HG03520 (cell line): Measurements from ENCODE around the gene COPZ2.
"Not testable (repeated sequence)": the region's sequence is repeated elsewhere in the genome, so short reads cannot be mapped to it uniquely, and the experiment has no call there.

Experiments used
- ATAC-seq: cut with Tn5 transposase; IDR thresholded peaks from one replicate; pipeline ENCODE4 v1.9.1; 2021; ENCODE audit warnings: mild to moderate bottlenecking, moderate library complexity; ENCODE audit not compliant: unreplicated experiment

The COPZ2 gene

DNA sequence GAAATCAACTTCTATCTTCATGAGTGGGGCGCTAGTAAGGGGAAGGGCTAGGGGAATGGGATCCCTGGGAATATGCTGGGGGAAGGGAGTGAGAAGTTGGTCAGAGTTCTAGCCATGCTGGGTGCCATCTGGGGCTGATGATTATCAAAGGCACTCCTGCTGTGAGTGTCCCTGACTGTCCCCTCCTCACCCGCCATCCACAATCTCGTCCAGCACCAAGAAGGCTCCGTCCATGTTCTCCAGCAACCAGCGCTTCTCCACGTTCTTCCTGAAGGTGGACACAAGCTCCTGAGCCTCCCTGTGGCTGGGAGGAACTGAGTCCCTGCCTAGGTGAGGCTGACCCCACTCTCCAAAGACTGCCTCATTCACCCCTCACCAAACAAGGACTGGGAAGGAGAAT lies 5.6 kb downstream of the COPZ2 start:
- no peak for ATAC-seq

DNA sequence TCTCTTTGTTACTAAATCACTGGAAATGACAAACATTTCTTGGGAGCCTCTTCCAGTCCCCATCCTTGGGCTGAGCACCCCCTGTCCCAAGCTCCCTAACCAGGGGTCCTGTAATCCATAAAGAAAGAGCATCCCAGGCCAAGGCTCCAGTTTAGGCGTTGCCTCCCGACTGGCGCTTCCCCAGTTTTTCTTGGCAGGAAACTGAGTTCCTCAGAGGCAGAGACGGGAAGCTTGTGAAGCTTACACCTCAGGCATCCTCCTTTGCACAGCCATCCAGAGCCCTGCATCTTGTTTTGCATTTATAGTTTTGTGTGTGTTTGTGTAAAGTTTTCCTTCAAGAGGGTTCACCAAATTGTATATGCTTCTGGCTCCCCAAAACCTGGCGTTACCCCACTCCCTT lies 7.1 kb downstream of the COPZ2 start:
- ATAC-seq, result no peak

DNA sequence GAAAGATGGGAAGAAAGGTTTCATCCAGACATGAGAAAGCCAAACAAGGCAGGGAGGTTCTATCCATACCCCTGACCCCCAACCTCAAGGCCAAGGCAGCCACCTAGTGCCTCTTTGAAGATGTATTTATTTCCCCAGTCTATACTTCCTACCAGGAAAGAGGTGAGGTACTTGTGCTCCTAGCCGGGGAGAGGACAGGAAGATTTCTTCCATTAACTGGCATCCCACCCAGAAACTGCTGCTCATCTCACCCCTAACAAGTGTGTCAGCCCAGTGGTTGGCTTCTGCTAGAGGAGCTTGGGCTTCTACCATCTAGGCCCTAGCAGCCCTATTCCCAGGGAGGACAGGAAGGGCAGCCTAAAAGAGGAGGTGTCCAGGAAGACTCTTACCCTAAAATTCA lies 8.9 kb downstream of the COPZ2 start:
- no peak for ATAC-seq

DNA sequence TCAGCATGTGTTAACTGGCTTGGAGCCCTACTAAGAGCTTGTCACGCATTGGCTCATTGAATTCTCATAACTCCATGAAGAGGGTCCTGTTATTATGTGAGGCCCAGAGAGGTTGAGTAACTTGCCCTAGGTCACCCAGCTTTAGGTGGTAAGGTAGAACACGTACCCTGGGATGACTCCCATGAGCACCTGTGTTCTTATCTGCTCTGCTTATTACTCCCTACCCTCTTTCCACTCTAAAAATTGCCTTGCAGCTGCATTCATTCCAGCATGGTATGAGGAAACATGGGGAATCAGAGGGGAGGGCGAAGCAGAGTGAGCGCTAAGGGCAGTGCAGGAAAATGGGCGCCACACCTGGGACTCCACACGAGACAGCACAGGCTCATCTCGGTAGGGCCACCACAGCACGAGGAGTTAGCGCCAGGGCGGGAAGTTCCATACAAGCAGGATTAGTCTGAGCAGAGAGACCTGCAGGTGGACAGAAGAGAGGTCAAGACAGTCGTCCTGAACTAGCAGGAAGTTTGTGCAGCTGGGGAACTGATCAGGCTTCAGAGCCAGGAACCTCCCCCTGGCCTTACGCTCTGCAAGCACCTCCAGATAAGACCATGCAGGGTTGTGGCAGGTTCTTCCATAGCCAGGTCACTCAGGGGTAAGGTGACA lies 10.1 kb downstream of the COPZ2 start:
- no peak for ATAC-seq

DNA sequence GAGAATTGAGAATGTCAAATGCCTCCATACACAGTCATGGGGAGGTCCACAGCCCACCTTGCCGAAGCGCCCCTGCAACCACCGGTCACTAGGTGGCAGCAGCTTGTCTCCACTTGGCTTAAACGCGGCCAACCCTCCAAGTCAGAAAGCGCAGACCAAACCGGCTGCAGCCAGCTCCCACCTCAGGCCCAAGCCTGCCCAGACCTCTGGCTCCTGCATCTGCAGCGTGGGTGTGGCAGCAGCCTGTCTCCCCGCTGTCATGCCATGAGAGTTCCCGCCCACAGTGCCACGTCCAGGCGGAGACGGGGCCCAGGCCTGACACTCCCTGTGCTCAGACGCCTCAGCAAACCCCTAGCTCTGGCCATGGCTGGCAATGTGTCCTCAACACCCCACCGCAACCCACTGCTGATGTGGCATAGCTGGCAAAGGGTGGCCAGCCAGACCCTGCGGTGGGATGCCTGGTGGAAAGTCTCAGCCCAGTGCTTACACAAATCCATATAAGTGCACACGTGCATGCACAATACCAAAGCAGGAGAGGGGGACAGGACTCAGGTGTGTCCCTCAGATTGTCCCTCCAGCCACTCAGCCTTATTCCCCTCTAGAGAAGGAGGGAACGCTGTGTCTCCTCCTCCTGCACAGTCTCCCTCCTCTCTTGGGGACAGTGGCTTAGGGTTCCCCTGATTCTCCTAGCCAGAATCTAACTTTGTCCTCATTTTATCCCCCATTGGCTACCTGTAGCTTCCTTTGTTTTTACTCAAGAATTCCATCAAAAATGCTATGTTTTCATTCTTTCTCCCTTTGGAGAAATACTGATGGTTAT lies 10.9 kb downstream of the COPZ2 start:
- no peak for ATAC-seq

DNA sequence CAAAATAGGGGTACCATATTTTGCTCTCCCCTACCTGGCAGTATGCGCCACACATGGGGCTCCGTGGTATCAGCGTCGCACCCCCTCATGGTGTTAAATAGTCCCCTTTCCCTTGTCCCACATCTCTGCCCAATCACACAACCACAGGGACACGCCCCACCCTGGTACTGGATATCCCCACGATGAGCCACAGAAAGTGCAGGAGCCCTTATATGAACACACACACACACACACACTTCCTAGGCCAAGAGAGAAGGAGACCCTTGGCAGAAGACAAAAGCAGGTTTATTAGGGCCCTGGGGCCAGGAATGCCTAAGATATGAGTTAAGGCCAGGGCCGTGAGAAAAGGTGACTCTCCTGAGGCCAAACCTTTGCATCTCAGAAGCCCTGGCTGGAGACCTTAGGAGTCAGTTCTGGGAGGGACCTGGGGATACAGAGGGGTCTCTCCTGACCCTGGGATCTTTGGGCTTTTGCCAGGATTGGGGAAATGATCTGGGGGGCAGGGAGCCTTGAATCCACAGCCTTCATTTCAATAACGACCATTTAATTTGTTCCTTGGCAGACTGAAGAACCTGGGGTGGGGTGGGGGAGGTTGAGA lies 11.6 kb downstream of the COPZ2 start:
- ATAC-seq, result no peak

DNA sequence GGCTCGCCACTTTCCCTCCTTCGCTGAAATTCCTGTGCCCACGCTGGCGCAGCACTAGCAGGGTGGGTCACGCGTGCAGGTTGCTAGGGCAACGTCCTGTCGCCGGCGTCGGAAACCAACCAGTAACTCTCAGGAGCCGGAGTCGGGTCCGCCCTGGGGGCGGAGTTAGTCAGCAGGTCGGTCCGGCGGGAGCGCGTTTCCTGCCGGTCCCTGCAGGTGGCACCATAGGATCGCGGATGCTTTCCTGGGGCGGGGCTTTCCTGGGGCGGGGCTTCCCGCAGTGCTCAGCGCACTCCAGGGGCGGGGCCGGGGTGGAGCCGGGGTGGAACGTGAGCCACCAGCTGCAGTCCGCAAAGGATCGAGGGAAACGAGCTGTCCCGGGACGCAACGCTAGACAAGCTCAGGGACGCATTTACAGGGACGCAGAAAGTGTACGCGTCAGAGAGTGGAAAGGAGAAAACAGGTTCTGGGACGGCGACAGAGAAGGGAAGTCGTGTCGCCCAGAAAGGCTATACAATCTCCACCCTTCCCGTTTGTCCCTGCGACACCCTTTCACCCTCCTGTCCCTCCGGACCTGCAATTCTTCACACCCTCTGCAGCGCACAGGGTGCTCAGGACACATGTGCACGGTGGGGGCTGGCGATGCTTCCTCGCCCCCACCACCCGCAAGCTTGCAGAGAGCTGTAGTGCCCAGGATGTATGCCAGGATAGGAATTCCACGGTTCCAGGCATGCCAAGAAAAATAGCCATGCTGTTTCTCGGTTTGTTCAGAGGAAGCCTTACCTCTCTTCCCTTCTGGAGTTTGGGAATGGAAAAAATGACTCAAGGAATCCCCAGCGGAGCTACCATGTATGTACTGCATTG lies 12.3 kb downstream of the COPZ2 start:
- ATAC-seq, result peak; percentile 80

DNA sequence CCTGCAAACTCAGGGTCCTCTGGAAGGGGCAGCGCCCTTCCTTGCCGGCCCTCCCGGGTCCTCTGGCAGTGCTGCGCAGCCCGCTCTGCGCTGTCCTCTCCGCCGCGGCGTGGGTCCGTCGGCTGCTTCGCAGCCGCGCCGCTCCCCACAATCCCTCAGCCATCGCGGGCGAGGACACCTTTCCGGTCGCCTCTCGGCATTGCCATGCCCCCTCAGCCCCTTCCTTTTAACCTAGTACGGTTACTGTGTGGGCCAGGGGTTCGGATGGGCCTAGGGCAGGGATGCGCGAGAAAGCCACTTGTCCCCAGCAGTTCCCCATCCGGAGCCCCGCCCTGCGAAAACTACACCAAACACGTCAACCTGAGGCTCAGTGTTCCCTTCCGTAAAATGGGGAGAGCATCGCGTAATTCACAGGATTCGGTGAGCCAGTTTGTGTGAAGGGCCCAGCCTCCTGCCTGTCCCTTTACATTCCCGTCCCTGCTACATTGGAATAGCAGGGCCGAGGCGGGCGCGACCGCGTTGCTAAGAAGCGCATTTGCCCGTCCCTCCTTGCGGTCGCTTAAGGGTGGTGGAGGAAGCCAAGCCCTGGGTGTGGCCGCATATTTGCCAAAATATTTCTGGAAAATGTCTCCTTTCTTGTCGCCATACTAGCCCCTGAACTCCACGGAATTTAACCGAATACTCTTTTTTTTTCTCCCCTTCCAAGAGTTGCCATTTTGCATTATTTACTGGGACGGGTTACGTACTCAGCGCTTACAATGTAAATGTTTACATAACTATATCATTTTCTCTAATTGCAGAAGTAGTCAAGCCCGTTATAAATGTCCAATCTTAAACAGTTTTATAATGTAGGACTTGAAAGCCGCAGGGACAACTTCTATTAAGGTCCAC lies 13.2 kb downstream of the COPZ2 start:
- ATAC-seq, result no peak

DNA sequence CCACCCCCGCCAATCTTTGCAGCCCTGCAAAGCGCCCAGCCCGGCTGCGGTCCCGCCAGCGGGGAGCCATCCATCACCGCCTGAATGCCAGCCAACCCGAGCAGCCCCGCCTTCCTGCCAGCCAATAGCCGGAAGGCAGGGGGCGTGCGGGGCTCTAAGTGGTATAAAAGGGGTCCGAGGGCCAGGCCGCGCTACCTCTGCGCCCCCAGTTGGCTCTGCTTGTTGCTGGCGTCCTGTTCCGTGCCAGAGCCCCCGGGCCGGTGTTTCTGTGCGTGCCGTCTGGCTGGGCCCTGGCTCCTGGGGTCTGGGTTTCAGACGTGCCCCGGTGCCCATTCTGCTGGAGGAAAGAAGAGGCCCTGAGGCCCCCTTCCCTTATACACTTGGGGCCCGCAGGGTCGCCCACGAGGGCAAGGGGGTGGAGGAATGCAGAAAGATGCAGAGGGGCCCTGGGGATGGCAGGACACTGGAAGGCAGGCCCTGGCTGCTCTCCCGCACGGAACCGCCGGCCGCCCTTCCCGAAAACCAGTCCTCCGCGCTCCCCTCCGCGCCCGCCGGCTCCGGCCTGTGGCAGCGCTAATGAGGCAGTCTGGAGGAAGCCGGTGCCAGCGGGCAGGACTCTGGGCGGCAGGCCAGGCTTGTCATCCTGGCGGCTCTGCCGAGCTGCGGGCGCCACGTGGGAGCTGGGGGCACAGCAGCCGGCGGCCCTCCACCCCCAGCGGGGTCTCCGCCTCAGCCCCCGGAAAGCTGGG lies 14.0 kb downstream of the COPZ2 start:
- ATAC-seq, result no peak

DNA sequence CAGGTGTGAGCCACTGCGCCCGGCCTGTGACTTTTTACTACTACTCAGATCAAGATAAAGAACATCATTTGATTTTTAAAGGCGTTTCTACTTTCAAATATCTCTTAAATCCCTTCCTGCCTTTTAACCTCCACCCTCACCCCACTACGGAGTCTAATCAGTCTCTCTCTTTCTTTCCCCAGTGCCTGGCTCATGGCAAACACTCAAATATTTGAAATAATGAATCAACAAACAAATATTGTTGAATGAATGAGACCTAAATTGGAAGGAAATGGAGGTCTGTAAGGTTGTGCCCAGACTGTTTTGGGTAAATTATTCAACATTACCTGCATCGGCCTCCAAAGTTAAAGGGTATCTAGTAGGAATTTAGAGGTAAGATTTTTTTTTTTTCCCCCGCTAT lies 14.7 kb downstream of the COPZ2 start:
- no peak for ATAC-seq

DNA sequence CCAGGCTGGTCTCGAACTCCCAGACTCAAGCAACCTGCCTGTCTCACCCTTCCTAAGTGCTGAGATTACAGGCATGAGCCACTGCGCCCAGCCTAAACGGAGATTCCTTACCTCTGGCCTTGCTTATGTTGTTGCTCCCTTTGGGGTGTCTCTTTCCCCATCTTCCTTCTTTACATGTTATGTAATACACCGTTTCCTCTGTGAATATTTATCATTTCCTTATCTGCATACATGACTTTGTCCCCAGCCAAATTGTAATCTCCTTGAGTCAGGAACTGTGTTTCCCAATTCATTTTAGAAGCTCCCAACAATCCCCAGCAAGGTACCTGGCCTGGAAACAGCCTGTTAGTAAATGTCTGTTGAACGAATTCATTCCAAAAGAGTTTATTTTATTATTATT lies 15.7 kb downstream of the COPZ2 start:
- no peak for ATAC-seq

DNA sequence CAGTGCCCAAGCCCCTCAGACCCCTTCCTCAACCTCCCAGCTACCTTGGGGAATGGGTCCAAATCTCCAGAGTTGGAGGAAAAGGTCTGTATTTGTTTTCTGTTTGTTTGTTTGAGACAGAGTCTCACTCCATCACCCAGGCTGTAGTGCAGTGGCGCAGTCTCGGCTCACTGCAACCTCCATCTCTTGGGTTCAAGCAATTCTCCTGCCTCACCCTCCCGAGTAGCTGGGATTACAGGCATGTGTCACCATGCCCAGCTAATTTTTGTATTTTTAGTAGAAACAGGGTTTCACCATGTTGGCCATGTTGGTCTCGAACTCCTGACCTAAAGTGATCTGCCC lies 19.8 kb downstream of the COPZ2 start:
- ATAC-seq, result not testable (repeated sequence)

DNA sequence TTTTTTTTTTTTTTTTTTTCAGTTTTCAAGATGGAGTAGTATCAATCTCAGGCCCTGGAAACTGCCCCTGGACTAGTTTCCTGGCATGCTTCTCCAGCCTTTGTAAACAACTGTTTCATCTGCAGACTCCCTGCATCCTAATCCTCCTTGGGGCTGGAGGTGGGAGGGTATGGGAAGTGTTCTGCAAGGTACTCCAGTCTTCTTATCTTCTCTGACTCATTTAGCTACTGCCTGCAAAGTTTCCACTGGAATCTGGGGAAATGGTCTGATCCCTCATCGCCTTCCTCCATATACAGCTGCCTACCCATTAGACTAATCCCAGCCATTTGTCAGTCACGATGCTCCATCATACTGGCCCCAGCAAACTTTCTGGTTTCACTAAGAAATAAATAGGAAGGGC lies 21.5 kb downstream of the COPZ2 start:
- no peak for ATAC-seq

DNA sequence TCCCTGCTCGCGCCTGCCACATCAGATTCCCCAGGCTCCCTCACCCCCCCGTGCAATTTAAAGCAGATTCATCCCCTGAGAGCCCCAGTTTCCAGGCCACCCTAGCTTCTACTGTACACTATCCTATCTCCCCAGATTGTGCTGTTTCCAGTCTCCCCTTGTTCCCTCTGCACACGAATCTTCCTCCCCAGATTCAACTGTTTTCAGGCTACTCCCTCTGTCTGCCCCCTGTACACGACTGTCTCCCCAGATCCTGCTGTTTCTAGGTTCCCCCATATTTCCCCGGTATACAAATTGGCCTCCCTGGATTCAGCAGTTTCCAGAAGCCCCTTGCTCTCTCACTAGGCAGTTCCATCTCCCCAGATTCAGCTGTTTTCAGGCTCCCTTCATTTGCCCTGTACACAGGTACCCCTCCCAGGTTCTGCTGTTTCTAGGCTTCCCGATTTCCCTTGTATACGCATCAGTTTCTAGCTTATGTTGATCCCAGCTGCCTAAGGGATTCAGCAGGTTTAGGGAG lies 22.9 kb downstream of the COPZ2 start:
- no peak for ATAC-seq

DNA sequence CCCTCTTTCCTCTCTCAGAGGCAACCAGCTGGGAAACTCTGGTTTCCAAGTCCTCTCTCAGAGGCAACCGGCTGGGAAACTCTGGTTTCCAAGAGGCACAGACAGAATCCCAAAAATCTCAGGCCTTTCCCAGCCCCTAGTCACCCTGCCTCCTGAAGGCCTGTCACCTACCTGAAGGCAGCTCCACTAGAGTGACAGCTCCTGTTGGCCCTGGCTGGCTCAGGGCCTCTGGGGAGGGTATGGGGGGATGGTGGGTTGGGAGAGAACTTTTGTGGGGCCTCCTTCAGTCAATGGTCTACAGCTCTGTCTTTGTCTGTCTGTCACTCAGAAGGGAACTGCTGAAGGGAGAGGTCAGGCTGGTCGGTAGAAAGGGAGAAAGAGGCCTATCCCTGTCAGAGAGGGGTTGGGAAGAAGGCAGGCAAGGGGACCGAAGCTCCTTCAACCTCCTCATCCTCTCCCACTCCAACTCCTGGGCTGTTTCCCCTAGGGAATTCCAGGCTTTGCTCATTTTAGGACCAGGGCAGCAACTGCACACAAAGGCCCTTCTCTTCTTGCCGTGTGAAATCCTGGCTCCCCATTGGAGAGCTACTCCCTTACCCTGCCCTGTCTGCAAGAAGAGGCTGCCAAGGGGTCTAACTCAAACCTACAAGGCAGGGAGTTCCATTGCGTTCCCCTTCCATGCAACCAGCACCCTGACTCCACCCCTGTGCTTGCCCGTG lies 23.6 kb downstream of the COPZ2 start:
- no peak for ATAC-seq

DNA sequence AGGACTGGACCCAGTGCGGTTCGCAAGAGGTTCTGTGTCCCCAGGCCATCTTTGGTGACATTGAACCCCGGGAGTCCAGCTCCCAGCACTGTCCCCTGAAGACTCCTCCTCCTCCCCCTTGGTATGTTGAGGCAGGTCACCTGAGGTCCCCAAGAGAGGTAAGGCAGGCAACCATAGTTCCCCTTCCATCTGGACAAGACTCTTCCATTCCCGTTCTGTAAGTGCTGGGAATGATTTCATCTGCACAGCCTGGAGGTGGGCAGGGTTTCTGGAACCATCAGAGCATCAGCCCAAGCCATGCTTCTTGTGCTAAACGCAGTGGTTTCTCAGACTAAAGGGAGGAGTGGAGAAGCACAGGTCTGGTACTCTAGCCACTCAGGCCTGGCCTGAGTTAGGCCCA lies 24.9 kb downstream of the COPZ2 start:
- ATAC-seq, result no peak

DNA sequence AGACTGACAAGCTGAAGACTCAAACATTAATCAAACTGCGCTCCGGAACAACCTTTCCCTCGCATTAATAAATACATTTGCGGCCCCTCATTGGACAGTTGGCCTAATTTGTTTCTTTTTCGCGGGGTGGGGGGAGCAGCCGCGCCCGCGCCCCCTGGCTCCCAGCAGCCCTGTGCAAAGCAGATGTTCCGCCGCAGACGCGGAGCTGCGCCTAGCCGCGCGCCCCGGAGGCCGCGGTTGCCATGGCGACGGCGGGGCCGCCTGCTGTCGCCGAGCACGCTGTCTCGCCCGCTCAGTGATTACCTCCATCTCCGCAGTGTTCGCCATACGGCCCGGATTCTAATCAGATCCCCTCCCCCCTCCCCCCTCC lies 25.5 kb downstream of the COPZ2 start:
- ATAC-seq, result no peak

DNA sequence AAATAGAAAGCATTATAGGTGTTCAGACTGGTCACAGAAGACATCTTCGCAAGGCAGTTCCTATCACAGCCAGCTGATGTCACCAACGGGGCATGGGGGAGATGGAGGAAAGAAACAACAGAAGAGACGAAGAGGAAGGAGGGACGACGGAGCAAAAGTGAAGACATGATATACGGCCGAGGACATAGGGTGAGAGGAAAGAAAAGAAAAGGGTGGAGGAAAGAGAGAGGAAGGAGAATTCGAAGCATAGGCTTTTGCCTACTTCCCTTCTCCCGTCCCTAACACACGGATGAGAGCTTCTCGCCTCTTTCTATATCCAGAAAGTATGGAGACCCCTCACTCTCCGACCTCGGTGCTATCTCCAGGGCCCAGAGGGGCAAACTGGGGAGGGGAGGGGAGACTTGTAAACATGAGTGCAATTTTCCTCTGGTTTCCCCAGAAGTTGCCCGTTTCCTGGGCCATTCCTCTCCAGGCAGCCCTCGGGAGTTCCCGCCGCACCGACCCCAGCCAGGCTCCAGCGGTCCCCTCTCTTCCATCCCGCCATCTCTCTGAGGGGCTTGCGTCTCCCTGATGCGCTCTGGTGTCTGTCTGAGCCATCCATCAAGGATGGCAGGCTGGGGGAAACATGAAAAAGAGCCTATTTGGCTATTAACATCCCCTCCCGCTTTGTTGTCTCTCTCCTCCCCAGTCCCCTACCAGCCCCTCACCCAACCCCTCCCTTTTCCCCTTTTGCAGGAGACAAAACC lies 26.0 kb downstream of the COPZ2 start:
- no peak for ATAC-seq
